Neuronal stem cell (in vitro differentiated cells): ENCODE data around the gene CC2D1A.
"Not testable (repeated sequence)": the region's sequence is repeated elsewhere in the genome, so short reads cannot be mapped to it uniquely, and the experiment has no call there.

Experiments
- DNase-seq: peaks from one replicate; pipeline ENCODE4 v3.0.0-alpha.2; 2013; ENCODE audit warnings: low spot score
- H2AFZ ChIP-seq: one replicate; pipeline ENCODE4 v1.6.1; 2013; ENCODE audit warnings: mild to moderate bottlenecking, low read length, inconsistent platforms
- H2AK5ac ChIP-seq: 2 replicates; pipeline ENCODE4 v1.6.1; 2013; ENCODE audit warnings: low read depth, mild to moderate bottlenecking, inconsistent platforms, low read length, moderate library complexity, mixed read lengths
- H2BK120ac ChIP-seq: 2 replicates; pipeline ENCODE4 v1.6.1; 2013; ENCODE audit warnings: low read depth, mild to moderate bottlenecking, inconsistent platforms, low read length, moderate library complexity, mixed read lengths
- H2BK12ac ChIP-seq: one replicate; pipeline ENCODE4 v1.6.1; 2013; ENCODE audit warnings: low read length, inconsistent platforms
- H2BK15ac ChIP-seq: 2 replicates; pipeline ENCODE4 v1.6.1; 2013; ENCODE audit warnings: mild to moderate bottlenecking, low read length, inconsistent platforms, mixed read lengths
- H2BK5ac ChIP-seq: one replicate; pipeline ENCODE4 v1.6.1; 2013; ENCODE audit warnings: inconsistent platforms, mild to moderate bottlenecking, low read length, moderate library complexity
- H3K14ac ChIP-seq: one replicate; pipeline ENCODE4 v1.6.1; 2013; ENCODE audit warnings: low read length, inconsistent platforms
- H3K18ac ChIP-seq: 2 replicates; pipeline ENCODE4 v1.6.1; 2013; ENCODE audit warnings: low read length, inconsistent platforms
- H3K23ac ChIP-seq: 2 replicates; pipeline ENCODE4 v1.6.1; 2013; ENCODE audit warnings: low read depth, mild to moderate bottlenecking, mixed read lengths, low read length, inconsistent platforms; ENCODE audit not compliant: poor library complexity
- H3K27ac ChIP-seq: replicated peaks from 3 replicates; pipeline ENCODE4 v1.5.1; 2013; ENCODE audit warnings: low read length, inconsistent platforms
- H3K27me3 ChIP-seq, 3 experiments: 2 replicates each; pipeline ENCODE4 v1.6.1; 2013; ENCODE audit warnings: low read length in 3 of 3, mild to moderate bottlenecking in 2 of 3, inconsistent platforms in 1 of 3, low read depth in 1 of 3, mixed read lengths in 1 of 3, moderate library complexity in 1 of 3; ENCODE audit not compliant: control insufficient read depth in 3 of 3, insufficient read depth in 3 of 3
- H3K36me3 ChIP-seq, 2 donors: replicated peaks in 1 of 2; 2 replicates each; pipeline ENCODE4 v1.6.1; 2013; ENCODE audit warnings: low read length in 2 of 2; ENCODE audit not compliant: control insufficient read depth in 2 of 2, insufficient read depth in 2 of 2
- H3K4ac ChIP-seq: 2 replicates; pipeline ENCODE4 v1.6.1; 2013; ENCODE audit warnings: inconsistent platforms, mild to moderate bottlenecking, low read length, moderate library complexity
- H3K4me1 ChIP-seq, 2 donors: 1 replicate in 1 of 2; 2 replicates in 1 of 2; pipeline ENCODE4 v1.6.1; 2013; ENCODE audit warnings: low read length in 2 of 2, low read depth in 1 of 2; ENCODE audit not compliant: control insufficient read depth in 2 of 2, insufficient read depth in 1 of 2
- H3K4me2 ChIP-seq: one replicate; pipeline ENCODE4 v1.6.1; 2013; ENCODE audit warnings: mild to moderate bottlenecking, low read length, inconsistent platforms; ENCODE audit not compliant: insufficient read depth, poor library complexity, severe bottlenecking
- H3K4me3 ChIP-seq, 2 donors: 2 replicates each; pipeline ENCODE4 v1.5.1; 2013; ENCODE audit warnings: low read length in 2 of 2, mild to moderate bottlenecking in 2 of 2, inconsistent platforms in 1 of 2, moderate library complexity in 1 of 2
- H3K79me1 ChIP-seq: one replicate; pipeline ENCODE4 v1.6.1; 2013; ENCODE audit warnings: low read depth, mild to moderate bottlenecking, inconsistent platforms, low read length, moderate library complexity
- H3K9ac ChIP-seq: one replicate; pipeline ENCODE4 v1.6.1; 2013; ENCODE audit warnings: mild to moderate bottlenecking, low read depth, low read length, inconsistent platforms; ENCODE audit not compliant: poor library complexity
- H3K9me3 ChIP-seq, 2 donors: replicated peaks in 1 of 2; 2 replicates each; pipeline versions ENCODE3 to v1.6.1; 2013; ENCODE audit warnings: low read length in 2 of 2, mild to moderate bottlenecking in 2 of 2, inconsistent platforms in 1 of 2, low read depth in 1 of 2, mixed read lengths in 1 of 2, moderate library complexity in 1 of 2; ENCODE audit not compliant: control insufficient read depth in 2 of 2, insufficient read depth in 1 of 2
- H4K8ac ChIP-seq: one replicate; pipeline ENCODE4 v1.6.1; 2013; ENCODE audit warnings: low read depth, mild to moderate bottlenecking, inconsistent platforms, low read length, moderate library complexity
- H4K91ac ChIP-seq: one replicate; pipeline ENCODE4 v1.6.1; 2013; ENCODE audit warnings: low read length, low read depth, mild to moderate bottlenecking, inconsistent platforms; ENCODE audit not compliant: poor library complexity
- WGBS, 2 donors: extraction: QIAGEN DNeasy Blood & Tissue Kit; methylation state at CpG; one replicate each; pipeline ENCODE4 v1.1.7; 2013; ENCODE audit warnings: missing lambda C conversion rate in 2 of 2, mixed read lengths in 1 of 2; ENCODE audit not compliant: insufficient read length in 2 of 2, insufficient replicate concordance in 1 of 2; ENCODE audit errors: extremely low coverage in 2 of 2; 5-methylcytosine and 5-hydroxymethylcytosine counted together

The CC2D1A gene

DNA sequence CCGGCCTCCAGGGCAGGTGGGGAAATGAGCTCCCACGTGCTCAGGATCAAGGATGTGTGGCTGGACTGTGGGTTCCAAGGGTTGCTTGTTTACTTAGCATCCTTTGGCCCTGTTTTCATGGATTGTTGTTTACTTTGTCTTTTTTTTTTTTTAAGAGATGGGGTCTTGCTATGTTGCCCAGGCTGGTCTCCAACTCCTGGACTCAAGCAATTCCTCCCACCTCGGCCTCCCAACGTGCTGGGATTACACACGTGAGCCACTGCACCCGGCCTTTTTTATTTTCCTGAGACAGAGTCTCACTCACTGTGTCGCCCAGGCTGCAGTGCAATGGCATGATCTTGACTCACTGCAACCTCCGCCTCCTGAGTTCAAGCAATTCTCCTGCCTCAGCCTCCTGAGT, 61.2 kb downstream of the CC2D1A start:
- H3K4ac ChIP-seq, H3K9me3 ChIP-seq, H3K4me1 ChIP-seq, H3K14ac ChIP-seq, H2BK15ac ChIP-seq, H3K27me3 ChIP-seq, H3K27ac ChIP-seq, H3K23ac ChIP-seq, H3K18ac ChIP-seq, H3K4me2 ChIP-seq, H4K91ac ChIP-seq, H2AFZ ChIP-seq, H2AK5ac ChIP-seq, H3K9ac ChIP-seq, DNase-seq, H3K4me3 ChIP-seq, H4K8ac ChIP-seq, H2BK120ac ChIP-seq, H3K79me1 ChIP-seq, H2BK12ac ChIP-seq, H2BK5ac ChIP-seq: not testable (repeated sequence)
- H3K36me3 ChIP-seq = peaks cover 36 to 60% of the 10 kb centered on the region in 2 donors
- whole genome bisulfite sequencing, 2 donors = no CpG with 5 or more reads among the region's 8 CpGs

DNA sequence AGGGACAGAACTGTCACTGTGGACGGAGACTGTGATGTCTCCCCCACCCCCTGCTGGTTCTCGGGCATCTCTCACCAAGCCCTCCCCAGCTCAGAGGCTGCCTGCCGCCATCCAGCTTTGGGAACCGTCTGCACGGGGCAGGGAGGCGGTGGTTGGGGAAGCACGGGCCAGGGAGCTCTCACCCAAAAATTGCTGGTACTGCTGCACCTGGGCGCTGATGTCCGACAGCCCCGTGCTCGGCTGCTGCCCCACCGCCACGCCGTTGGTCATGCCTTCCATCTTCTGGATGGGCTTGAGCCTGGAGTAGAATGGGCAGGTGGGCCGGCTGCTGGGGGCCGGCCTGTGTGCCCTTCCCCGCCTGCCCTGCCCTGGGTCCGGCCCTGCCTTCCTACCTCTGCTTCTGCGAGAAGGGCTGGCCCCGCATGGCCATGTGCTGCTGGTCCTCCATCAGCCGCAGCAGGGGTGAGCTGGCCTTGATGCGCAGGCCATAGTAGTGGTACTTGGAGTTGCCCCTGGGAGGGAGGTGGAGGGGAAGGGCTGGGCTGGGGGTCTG, 62.5 kb downstream of the CC2D1A start:
- Histone ChIP-seq H3K4me1 (no peaks in the 10 kb centered on the region), H3K4me3 (peak overlapping the region in 1 of 2 donors; percentile 28), H3K14ac (no peak overlapping the region), H3K4ac (no peak overlapping the region), H2BK12ac (no peak overlapping the region), H4K91ac (no peak overlapping the region), H3K27ac (no peak overlapping the region), H2BK5ac (peak overlapping the region; percentile 53), H3K79me1 (peaks cover 7% of the 10 kb centered on the region), H4K8ac (no peak overlapping the region), H3K36me3 (peaks cover 40 to 69% of the 10 kb centered on the region in 2 donors), H2AFZ (no peak overlapping the region), H3K9ac (no peak overlapping the region), H3K23ac (no peak overlapping the region), H2BK15ac (no peak overlapping the region), H3K27me3 (no peaks in the 10 kb centered on the region), H2AK5ac (no peak overlapping the region), H2BK120ac (no peak overlapping the region), H3K4me2 (no peak overlapping the region), H3K9me3 (no peaks in the 10 kb centered on the region), H3K18ac (no peak overlapping the region)
- no CpG with 5 or more reads among the region's 22 CpGs for WGBS, 2 donors
- no peak for DNase-seq

- H2BK15ac ChIP-seq = no peak overlapping the region
- H2AFZ ChIP-seq = no peak overlapping the region
- H3K23ac ChIP-seq = no peak overlapping the region
- no peaks in the 10 kb centered on the region for H3K4me1 ChIP-seq
- no peak overlapping the region for H2BK12ac ChIP-seq
- H3K36me3 ChIP-seq = peaks cover 40 to 70% of the 10 kb centered on the region in 2 donors
- no peak overlapping the region for H3K9ac ChIP-seq
- peaks cover 7% of the 10 kb centered on the region for H3K79me1 ChIP-seq
- no peak overlapping the region for H3K18ac ChIP-seq
- no peak overlapping the region for H3K14ac ChIP-seq
- no peak overlapping the region for H3K4me2 ChIP-seq
- DNase-seq = no peak
- no peak overlapping the region for H4K91ac ChIP-seq
- H2AK5ac ChIP-seq = no peak overlapping the region
- no peak overlapping the region for H3K4me3 ChIP-seq
- H2BK5ac ChIP-seq = peak overlapping the region; percentile 53
- H4K8ac ChIP-seq = no peak overlapping the region
- no peaks in the 10 kb centered on the region for H3K27me3 ChIP-seq
- no peak overlapping the region for H3K27ac ChIP-seq
- no peak overlapping the region for H3K4ac ChIP-seq
- no peaks in the 10 kb centered on the region for H3K9me3 ChIP-seq
- no peak overlapping the region for H2BK120ac ChIP-seq
- no CpG with 5 or more reads among the region's 18 CpGs for WGBS, 2 donors
Observed at GRCh38 chr19:13968999-13969398, 63.0 kb downstream of the CC2D1A start.

DNA sequence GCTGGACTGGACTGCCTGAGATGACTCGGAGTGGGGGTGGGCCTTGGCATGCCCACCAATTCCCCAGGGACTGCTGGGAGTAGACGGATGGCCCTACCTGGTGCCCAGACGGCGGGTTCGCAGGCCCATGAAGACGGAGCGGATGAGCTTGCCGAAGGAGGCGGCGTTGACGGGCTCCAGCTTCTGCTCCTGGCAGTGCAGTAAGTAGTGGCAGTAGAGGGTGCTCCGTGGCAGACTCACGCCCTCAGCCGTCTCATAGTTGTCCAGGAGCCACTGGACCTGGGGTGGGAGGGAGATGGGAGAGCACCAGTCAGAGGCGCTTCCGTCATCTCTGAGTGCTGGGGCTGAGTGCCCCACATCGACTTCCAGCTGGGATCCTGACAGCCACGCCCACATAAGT, 63.9 kb downstream of the CC2D1A start:
- Histone ChIP-seq H3K4ac (no peak overlapping the region), H3K4me3 (no peak overlapping the region), H2BK15ac (no peak overlapping the region), H4K91ac (no peak overlapping the region), H3K9me3 (peaks cover 0 to 1% of the 10 kb centered on the region in 2 donors), H3K14ac (no peak overlapping the region), H3K79me1 (peaks cover 7% of the 10 kb centered on the region), H2BK12ac (no peak overlapping the region), H3K4me2 (no peak overlapping the region), H2AFZ (no peak overlapping the region), H2BK5ac (no peak overlapping the region), H4K8ac (no peak overlapping the region), H3K4me1 (peaks cover 0 to 3% of the 10 kb centered on the region in 2 donors), H2BK120ac (no peak overlapping the region), H3K36me3 (peaks cover 40 to 69% of the 10 kb centered on the region in 2 donors), H3K18ac (no peak overlapping the region), H3K27me3 (no peaks in the 10 kb centered on the region), H3K9ac (peak overlapping the region; percentile 44), H3K23ac (no peak overlapping the region), H2AK5ac (no peak overlapping the region), H3K27ac (no peak overlapping the region)
- DNase-seq = no peak
- WGBS, 2 donors = no CpG with 5 or more reads among the region's 18 CpGs
